ENCODE results near the gene RAVER2.
A peak's percentile ranks its signal among the peaks of the same experiment; 100 is the strongest.
"Not testable (repeated sequence)": the region's sequence is repeated elsewhere in the genome, so short reads cannot be mapped to it uniquely, and the experiment has no call there.

RAVER2 gene, protein sequence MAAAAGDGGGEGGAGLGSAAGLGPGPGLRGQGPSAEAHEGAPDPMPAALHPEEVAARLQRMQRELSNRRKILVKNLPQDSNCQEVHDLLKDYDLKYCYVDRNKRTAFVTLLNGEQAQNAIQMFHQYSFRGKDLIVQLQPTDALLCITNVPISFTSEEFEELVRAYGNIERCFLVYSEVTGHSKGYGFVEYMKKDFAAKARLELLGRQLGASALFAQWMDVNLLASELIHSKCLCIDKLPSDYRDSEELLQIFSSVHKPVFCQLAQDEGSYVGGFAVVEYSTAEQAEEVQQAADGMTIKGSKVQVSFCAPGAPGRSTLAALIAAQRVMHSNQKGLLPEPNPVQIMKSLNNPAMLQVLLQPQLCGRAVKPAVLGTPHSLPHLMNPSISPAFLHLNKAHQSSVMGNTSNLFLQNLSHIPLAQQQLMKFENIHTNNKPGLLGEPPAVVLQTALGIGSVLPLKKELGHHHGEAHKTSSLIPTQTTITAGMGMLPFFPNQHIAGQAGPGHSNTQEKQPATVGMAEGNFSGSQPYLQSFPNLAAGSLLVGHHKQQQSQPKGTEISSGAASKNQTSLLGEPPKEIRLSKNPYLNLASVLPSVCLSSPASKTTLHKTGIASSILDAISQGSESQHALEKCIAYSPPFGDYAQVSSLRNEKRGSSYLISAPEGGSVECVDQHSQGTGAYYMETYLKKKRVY

DNA sequence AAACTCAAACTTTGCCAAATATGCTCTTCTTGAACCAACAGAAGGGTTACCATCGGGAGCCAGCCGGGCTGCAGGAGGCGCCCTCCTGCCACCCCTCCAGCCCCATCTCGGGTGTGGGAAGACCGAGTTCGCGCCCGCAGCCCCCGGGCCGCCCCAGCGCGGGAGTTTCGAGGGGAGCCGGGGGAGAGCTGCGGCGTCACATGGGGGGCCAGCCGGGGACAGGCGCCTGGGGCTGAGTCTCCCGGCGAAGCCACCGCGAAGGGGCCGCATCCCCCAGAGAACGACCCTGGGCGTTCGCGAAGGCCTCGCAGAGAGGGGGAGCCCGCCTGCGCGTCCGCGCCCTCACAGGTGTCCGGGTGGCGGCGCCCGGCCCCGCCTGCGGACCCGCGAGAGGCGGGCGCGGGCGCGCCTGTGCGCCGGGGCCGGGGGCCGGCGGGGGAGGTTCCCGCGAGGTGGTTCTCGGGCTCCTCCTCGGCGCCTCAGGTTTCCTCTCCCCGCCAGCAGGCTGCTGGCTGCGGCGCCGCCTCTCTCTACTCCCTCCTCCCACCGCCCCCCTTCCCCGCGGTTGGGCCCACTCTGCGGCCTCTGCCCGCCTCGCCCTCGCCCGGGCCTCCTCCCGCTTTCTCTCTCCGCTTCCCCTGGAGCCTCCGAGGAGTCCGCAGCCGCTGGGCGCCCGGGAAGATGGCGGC is at the start of gene RAVER2:
RAVER2 (plus strand) TSS at position 584 of the 689 bp plus-strand sequence; CDS start at position 682, 98 bp downstream.
- peak; percentile 51 to 87 for DNase-seq

- DNase-seq: no peak
These were observed 48.0 kb upstream of the RAVER2 start for GRCh38 chr1:64696879-64697278.

- DNase-seq: no peak
These were observed 45.5 kb upstream of the RAVER2 start for GRCh38 chr1:64699327-64699726.

GRCh38 chr1:64701071-64701470 is 43.8 kb upstream of the RAVER2 start:
- DNase-seq: peak; percentile 12 to 29

DNA sequence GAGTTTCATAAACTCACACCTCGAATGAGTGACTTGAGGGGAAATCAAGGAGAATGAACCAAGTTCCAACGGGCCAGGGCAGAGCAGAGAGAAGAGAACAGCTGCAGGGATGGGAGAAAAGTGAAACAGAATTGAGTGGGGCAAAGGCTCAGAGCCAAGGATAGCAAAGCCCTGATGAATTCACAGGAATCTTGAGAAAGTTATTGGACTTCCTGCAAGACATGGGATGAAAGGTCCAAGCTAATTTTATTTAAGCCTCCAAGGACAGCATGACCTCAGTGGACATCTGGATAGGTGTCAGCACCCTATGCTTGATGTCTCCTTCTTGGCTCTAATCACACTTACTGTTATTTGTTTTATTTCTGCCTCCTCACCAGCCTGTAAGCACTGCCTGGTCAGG is 43.0 kb upstream of the RAVER2 start:
- no peak for DNase-seq

DNA sequence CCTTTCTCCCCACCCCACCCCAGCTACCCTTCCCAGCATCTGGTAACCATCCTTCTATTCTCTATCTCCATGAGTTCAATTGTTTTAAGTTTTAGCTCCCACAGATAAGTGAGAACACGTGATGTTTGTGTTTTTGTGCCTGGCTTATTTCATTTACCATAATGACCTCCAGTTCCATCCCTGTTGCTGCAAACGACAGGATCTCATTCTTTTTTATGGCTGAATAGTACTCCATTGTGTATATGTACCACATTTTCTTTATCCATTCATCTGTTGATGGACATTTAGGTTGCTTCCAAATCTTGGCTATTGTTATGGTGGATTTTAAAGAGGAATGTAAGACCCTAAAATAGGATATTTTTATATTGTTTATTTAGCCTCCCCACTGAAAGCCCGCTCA is 42.2 kb upstream of the RAVER2 start:
- DNase-seq: not testable (repeated sequence)

- no peak for DNase-seq
These were observed 41.3 kb upstream of the RAVER2 start for GRCh38 chr1:64703600-64703999.

DNA sequence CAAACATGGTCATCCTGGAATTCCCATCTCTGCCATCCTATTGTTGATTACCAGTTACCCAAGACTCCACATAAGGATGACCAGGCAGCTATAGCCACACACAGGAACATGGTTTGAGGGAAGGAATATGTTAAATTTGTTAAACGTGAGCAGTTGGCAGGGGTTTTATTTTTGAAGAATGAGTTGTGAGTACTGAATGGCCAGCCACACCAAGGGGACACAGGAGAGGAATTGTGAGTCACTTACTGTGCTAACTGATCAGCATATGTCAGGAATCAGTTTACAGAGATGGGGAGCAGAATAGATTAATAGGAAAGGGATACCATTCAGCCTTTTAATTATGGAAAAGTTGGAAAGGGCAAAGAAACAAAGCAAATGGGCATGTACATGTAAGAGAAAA is 39.3 kb upstream of the RAVER2 start:
- DNase-seq: no peak

GRCh38 chr1:64711266-64711665 is 33.6 kb upstream of the RAVER2 start:
- no peak for DNase-seq

DNA sequence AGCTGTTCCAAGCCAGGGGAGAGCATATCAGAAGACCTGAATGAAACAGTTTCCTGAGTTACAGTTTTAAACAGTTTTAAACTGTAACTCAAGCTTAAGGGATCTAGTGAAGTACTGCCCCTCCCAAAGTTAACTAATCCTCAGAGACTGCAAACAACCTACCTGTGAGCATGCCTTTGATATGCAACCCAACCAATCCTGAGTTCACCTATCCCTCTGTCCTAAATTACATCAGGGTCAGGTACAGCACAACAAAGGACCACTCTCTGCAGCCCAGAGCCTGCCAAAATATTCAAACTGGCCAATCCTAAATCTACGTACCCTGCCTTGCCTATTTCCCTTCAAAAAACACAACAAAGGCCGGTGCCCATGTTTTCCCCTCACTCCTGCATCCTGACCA is 32.8 kb upstream of the RAVER2 start:
- DNase-seq: no peak

- DNase-seq: no peak
These were observed 29.7 kb upstream of the RAVER2 start for GRCh38 chr1:64715186-64715585.

- no peak for DNase-seq
These were observed 23.7 kb upstream of the RAVER2 start for GRCh38 chr1:64721135-64721534.

- no peak for DNase-seq
These were observed 23.2 kb upstream of the RAVER2 start for GRCh38 chr1:64721576-64722145.

DNA sequence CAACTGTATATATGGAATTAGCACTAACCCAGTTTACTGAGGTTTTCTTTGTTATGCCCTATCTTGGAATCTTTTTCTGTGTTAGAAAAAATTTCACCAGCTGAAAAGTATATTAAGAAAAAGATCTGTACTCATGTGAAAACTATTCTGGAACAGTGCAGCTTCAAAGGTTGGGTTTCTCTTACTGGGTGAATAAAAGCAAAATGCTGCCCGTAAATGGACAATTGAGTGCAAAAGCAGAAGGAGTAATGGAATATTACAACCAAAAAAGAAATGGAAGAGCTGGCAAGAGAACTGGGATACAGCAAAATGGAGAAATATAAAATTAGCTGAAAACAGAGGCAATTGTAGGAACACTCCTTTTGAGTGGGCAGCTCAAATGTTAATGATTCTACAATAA is 17.0 kb upstream of the RAVER2 start:
- DNase-seq: no peak

DNA sequence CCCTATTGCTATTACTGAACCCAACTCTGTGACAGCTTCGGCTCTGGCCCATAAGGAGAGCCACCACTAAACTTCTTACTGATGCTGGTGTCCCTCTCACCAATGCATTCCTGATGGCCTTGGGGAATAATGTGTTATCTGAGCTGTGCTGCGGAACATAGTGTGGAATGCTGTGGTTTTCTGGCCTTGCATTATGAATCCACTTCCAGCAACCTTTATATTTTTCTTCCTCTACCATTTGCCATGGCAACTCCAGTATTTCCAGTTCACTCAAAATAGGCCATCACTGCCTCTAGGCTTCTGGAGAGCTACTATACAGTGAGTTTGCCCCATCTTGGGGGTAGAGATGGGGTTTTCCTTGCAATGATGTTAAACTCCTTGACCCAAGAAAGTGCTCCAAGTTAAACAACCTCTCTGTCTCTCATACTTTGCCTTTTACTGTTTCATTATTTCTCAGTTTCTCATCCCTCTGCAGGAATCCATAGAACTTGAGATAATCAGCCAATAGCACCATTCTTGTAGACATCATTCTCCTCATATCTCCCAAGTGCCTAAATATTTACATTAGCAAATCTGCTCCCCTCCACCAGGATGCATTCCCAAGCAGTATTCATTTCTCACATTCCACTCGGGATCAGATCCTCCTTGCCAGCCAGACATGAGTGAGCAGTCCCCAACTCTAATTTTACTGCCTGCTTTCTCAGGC is 11.1 kb upstream of the RAVER2 start:
- DNase-seq: no peak

GRCh38 chr1:64734287-64734652 is 10.6 kb upstream of the RAVER2 start:
- no peak for DNase-seq

DNA sequence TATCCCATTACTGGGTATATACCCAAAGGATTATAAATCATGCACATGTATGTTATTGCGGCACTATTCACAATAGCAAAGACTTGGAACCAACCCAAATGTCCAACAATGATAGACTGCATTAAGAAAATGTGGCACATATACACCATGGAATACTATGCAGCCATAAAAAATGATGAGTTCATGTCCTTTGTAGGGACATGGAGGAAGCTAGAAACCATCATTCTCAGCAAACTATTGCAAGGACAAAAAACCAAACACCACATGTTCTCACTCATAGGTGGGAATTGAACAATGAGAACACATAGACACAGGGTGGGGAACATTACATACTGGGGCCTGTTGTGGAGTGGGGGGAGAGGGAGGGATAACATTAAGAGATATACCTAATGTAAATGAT is 4.2 kb upstream of the RAVER2 start:
- not testable (repeated sequence) for DNase-seq

GRCh38 chr1:64743954-64744491 is 852 bp upstream of the RAVER2 start:
- DNase-seq: peak in 1 of 2 experiments; percentile 34

DNA sequence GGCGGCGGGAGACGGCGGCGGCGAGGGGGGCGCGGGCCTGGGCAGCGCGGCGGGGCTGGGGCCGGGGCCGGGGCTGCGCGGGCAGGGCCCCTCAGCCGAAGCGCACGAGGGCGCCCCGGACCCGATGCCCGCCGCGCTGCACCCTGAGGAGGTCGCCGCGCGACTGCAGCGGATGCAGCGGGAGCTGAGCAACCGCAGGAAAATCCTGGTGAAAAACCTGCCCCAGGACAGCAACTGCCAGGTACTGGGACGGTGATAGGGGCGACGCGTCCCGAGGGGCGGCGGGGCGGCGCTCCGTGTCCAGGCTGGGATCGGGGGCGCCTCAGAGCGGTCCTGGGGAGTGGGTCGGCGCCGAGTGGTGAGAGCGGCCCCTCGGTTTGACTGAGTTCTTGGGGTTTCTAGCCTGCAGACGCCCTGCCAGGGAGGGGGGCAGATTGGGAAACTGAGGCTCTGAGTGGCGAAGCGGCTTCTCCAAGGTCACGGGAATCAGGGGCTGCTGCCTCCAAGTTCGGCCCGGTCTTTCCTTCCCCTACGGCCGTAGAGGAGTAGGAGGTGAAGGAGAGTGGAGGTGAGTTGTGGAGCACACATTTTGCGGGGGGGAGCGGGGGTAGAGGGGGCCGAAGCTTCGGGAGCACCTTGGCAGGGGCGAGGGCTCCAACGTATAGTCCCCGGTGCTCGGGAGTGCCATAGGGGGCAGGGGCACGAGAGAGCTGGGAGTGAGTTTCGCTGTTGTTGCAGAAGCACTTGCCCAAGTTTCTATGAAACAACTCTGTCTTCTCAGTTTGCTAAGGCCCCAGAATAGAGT is 508 bp downstream of the RAVER2 start:
- peak; percentile 11 to 60 for DNase-seq

DNA sequence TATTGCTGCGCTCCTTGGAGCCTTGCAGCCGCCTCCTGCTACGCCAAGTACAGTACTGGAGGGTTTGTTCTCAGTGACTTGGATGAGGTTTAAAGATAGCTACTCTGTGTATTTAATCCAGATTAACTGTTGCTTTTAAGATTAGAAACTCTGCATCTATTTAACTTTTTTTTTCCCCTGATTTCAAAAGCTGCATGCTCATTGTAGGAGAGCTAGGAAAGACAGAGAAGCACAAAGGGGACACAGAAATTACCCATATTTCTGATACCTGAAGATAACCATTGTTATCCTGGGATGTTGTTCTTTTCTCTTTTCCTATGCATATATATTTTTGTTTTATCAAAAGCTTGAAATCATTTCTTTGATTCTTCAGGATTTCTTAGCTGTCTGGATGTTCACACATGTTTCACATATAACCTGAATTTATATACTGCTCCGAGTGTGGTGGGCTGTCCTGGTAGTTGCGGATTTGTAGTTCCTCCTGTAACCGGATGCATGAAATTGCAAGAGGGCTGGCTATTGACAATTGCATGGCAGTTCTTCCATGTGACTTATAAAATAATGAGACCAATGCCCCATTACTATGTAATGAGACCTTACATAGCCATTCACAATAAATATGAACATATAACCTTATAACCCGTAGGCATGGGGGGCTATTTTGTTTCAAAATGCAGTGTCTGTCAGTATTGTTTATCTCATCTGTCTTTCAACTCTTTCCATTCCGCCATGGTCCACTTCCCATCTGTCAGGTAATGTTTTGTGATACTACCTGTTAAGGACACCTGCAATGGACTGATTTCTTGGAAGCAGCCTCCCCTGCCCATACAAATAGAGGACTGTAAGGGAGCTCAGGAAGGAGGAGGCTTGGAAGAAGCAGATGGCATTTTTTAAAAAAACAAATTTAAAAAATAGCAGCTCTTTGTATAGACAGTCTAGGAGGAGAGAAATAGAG is 1.4 kb downstream of the RAVER2 start:
- DNase-seq: peak; percentile 14 to 36

All from NCI-H526 (cell line).